ENCODE measurements around the gene KCNQ1.

KCNQ1 gene

DNA sequence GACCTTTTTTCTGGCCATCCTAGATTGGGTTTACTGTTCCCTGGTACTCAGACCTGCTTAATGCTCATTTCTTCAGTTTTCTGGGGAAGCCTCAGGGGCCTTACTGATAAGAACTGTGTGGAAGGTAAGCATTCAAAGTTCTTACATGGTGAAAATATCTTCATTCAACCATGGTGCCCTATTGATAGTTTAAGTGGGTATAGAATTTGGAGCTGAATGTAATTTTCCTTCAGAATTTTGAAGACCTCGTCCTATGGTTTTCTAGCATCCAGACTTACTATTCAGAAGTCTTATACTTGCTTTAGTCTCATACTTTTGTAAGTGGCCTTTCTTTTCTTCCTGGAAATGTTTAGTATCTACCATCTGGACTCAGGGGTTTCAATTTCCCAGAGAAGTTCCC lies 365.0 kb downstream of the KCNQ1 start:
- H3K27ac ChIP-seq = no peak overlapping the region
- H3K9me3 ChIP-seq (ENCODE audit: severe bottlenecking) = peaks cover 9% of the 10 kb centered on the region
- no peak for DNase-seq
- TF ChIP-seq, protein P1, sequence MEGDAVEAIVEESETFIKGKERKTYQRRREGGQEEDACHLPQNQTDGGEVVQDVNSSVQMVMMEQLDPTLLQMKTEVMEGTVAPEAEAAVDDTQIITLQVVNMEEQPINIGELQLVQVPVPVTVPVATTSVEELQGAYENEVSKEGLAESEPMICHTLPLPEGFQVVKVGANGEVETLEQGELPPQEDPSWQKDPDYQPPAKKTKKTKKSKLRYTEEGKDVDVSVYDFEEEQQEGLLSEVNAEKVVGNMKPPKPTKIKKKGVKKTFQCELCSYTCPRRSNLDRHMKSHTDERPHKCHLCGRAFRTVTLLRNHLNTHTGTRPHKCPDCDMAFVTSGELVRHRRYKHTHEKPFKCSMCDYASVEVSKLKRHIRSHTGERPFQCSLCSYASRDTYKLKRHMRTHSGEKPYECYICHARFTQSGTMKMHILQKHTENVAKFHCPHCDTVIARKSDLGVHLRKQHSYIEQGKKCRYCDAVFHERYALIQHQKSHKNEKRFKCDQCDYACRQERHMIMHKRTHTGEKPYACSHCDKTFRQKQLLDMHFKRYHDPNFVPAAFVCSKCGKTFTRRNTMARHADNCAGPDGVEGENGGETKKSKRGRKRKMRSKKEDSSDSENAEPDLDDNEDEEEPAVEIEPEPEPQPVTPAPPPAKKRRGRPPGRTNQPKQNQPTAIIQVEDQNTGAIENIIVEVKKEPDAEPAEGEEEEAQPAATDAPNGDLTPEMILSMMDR (IDR thresholded peaks at IDR 0.05; ENCODE audit: low read depth, low read length) = no peak
- no peaks in the 10 kb centered on the region for H3K36me3 ChIP-seq
- H3K27me3 ChIP-seq (ENCODE audit: insufficient read depth, low read depth, severe bottlenecking) = no peaks in the 10 kb centered on the region
- H3K4me3 ChIP-seq (ENCODE audit: low read depth, low read length) = no peak overlapping the region

DNA sequence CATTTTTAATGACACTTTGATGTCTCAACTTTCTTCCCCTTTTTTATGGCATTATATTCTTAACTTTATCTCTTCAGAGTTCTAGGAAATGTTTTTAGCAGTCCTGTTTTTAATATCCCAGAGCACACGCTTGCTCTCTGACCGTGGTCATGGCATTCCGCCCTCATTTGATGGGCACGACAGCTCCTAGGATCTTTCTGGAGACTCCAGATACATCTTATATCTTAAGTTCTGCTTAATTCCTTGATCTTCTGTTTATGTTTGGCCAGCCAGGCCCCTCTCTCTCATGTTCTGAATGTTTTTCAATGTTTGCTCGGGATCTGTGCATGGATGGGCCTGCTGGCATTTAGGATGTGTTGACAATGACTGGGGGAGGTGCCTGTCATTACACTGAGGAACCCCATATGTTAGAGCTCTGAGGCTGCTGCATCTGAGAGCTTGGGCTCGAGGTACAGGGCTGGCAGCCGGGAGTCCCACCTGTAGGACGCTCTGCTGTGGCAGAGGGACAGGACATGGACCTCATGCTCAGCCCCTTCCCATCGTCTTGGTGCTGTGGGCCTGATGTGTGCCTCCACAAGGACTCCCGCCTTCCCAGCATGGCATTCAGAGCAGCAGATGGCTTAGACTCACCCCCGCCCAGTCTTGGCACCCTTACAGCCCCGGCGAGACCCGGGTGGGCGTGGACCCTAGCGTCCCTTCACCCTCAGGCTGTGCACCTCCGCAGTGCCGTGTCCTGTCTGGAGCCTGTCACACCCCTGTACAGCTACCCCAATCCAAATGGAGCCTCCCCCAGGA lies 365.8 kb downstream of the KCNQ1 start:
- Histone ChIP-seq H3K27me3 (ENCODE audit: insufficient read depth, low read depth, severe bottlenecking) (no peaks in the 10 kb centered on the region), H3K27ac (no peak overlapping the region), H3K36me3 (no peaks in the 10 kb centered on the region), H3K4me3 (ENCODE audit: low read depth, low read length) (no peak overlapping the region), H3K9me3 (ENCODE audit: severe bottlenecking) (peaks cover 9% of the 10 kb centered on the region)
- TF ChIP-seq, protein P1 (IDR thresholded peaks at IDR 0.05; ENCODE audit: low read depth, low read length) = no peak
- DNase-seq = no peak

DNA sequence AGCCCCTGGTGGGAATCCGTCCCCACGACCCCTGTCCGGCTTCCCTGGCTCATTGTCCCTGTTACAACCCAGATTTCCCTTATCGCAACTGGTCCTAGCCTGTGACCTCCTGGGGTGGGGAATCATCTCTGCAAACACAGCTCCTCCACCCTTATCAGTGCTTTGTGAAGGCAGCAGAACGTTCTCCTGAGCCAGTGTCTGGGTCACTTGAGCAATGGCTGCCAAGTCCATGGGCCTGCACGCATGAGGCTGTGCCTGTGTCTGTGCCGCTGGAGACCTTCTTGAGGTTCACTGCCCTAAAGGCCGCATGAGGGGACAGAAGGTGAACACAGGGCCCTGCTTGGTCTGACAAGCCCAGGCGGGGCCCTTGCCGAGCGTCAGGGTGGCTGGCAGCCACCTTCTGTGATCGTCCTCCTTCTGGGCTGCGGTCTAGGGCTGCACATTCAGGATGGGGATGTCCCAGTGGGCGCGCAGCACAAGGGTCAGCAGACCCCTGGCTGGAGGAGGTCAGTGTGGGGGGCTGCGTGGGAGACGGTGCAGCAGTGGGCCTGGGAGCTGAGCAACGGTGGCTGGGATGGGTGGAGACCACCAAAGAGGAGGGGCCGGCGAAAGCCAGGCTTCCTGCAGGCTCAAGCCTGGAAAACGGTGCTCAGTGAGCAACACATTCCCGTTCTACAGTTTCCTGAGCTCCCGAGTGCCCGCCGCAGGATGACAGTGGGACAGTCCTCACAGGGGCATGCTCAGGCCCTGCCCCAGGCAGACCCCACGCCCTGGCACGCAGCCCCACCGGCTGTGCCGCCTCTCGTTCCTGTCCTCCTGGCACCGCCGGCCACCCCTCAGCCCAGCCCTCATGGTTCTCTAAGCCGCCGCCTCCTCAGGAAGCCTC lies 366.6 kb downstream of the KCNQ1 start:
- Histone ChIP-seq H3K27ac (no peak overlapping the region), H3K9me3 (ENCODE audit: severe bottlenecking) (peaks cover 15% of the 10 kb centered on the region), H3K27me3 (ENCODE audit: insufficient read depth, low read depth, severe bottlenecking) (no peaks in the 10 kb centered on the region), H3K36me3 (no peaks in the 10 kb centered on the region), H3K4me3 (ENCODE audit: low read depth, low read length) (no peak overlapping the region)
- DNase-seq = no peak
- TF ChIP-seq, protein P1 (IDR thresholded peaks at IDR 0.05; ENCODE audit: low read depth, low read length) = no peak

DNA sequence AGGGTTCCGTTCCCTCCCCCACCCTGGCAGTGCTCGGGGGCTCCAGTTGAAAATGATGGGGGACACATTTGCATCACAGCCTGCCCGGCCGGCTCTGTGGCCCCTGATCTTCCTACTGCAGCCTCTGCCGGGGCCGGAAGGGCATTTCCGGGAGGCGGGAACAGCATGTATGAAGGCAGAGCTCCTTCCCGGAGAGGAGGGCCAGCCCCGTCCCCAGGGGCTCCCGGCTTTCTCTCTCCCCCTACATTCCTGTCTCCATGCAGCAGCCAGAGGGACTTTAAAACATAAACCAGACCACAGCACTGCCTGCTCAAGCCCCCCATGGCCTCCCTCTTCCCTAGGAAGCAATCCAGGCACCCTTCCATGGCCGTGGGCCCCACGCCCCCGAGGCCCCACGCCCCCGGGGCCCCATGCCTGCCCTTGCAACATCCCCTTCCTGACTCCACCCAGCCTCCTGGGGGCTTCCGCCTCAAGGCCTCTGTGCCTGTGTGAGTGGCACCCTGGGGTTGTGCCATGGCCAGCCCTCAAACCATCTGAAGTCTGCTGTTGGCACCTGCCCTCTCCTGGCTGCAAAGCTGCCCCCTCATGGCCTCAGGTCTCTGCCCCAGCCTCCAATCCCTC lies 367.7 kb downstream of the KCNQ1 start:
- Histone ChIP-seq H3K36me3 (no peaks in the 10 kb centered on the region), H3K27me3 (ENCODE audit: insufficient read depth, low read depth, severe bottlenecking) (no peaks in the 10 kb centered on the region), H3K9me3 (ENCODE audit: severe bottlenecking) (peaks cover 17% of the 10 kb centered on the region), H3K27ac (no peak overlapping the region), H3K4me3 (ENCODE audit: low read depth, low read length) (no peak overlapping the region)
- TF ChIP-seq, protein P1 (IDR thresholded peaks at IDR 0.05; ENCODE audit: low read depth, low read length) = no peak
- no peak for DNase-seq

DNA sequence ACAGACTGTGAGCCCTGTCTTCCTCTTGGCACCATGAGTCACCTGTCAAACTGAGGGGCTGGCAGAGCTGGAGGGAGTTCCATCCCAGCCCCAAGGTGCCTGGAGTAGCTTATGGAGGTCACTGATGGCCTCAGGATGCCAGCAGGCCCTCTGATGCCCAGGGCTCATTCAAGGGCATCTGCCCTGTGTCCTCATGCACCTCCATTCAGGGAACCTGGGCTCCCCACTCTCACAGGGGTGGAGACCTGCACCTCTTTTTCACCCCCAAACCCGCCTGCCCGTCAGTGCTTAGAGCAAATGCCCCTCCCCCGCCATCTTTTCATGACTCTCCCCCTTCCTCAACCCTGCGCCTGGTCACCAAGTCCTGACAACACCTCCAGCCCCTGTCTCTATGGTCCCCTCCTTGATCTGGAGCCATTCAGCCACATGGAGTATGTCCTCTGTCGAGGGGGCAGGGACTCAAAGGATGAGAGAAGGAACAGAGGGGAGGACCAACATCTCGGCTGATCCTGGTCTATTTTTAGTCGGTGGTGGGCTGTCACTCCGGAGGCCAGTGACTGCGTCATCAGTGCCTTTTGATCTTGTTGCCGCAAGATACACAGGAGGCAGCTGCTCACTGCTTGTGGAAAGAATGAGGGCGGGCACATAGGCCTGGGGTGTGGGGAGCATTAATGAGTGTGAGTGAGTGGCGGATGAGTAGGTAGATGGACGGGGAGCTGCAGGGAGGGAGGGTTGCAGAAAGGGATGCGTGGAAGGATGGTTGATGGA lies 368.5 kb downstream of the KCNQ1 start:
- no peak for DNase-seq
- no peak overlapping the region for H3K4me3 ChIP-seq (ENCODE audit: low read depth, low read length)
- no peaks in the 10 kb centered on the region for H3K36me3 ChIP-seq
- H3K9me3 ChIP-seq (ENCODE audit: severe bottlenecking) = peaks cover 18% of the 10 kb centered on the region
- no peaks in the 10 kb centered on the region for H3K27me3 ChIP-seq (ENCODE audit: insufficient read depth, low read depth, severe bottlenecking)
- no peak overlapping the region for H3K27ac ChIP-seq
- TF ChIP-seq, protein P1 (IDR thresholded peaks at IDR 0.05; ENCODE audit: low read depth, low read length) = no peak
